Adrenal gland (tissue), 12 donors: ENCODE measurements around the gene ADGRL2. TPM values are rescaled to one million over a fixed set of nuclear protein-coding genes. Genes with fewer than 3 reads are reported as not detected.

ENCODE experiments used
- DNase-seq, 7 donors: peaks; one replicate each; pipeline ENCODE4 v3.0.0-alpha.2; 2019 to 2020
- H3K27ac ChIP-seq, 5 donors: fragments of 200-600 bp; sonication (generic) in 4 of 5; 1 replicate in 3 of 5; 2 replicates in 2 of 5; pipeline versions ENCODE4 v1.5.1 to v1.8.0; 2016 to 2020; ENCODE audit warnings: mild to moderate bottlenecking in 1 of 5
- H3K27me3 ChIP-seq: fragments of 200-600 bp; 2 replicates; pipeline ENCODE4 v1.8.0; 2021
- H3K36me3 ChIP-seq, 2 donors: fragments of 200-600 bp; replicated peaks in 1 of 2; 1 replicate in 1 of 2; 2 replicates in 1 of 2; pipeline versions ENCODE4 v1.5.1 to v1.8.0; 2018 to 2022
- H3K4me1 ChIP-seq, 2 donors: fragments of 200-600 bp; replicated peaks in 1 of 2; 1 replicate in 1 of 2; 2 replicates in 1 of 2; pipeline versions ENCODE4 v1.5.1 to v1.8.0; 2018 to 2021
- H3K4me3 ChIP-seq, 4 donors: fragments of 200-600 bp; sonication (generic) in 3 of 4; one replicate each; pipeline ENCODE4 v1.5.1; 2016 to 2018
- H3K9me3 ChIP-seq, 3 donors: fragments of 200-600 bp; sonication (generic) in 1 of 3; replicated peaks in 1 of 3; 1 replicate in 2 of 3; 2 replicates in 1 of 3; pipeline versions ENCODE4 v1.5.1 to v1.8.0; 2016 to 2021
- POLR2A ChIP-seq, 2 donors: fragments of 450-650 bp; IDR thresholded peaks; one replicate each; pipeline ENCODE4 v1.6.1; 2017; ENCODE audit warnings: antibody characterized with exemption in 2 of 2, mild to moderate bottlenecking in 2 of 2, moderate library complexity in 1 of 2
- WGBS, 4 donors: extraction: QIAGEN DNeasy Blood & Tissue Kit in 2 of 4; methylation state at CpG; one replicate each; pipeline versions ENCODE4 v1.1.5 to v1.1.7; 2013 to 2017; 5-methylcytosine and 5-hydroxymethylcytosine counted together
- intact Hi-C, 2 donors: fragments of 100-400 bp; cut with DNase I; formaldehyde crosslinking; loops; one replicate each; pipeline versions ENCODE4 v1.14.1 to v1.15.0; 2022 to 2023
- polyA plus RNA-seq, 3 donors: library from polyadenylated mRNA; stranded (reverse); fragments of 200-250 nt in 2 of 3; fragments of 350-450 nt in 1 of 3; fragmentation: Illumina TruSeq in 1 of 3; extraction: RNeasy Lipid Tissue Mini Kit (QIAGEN cat#74804) in 1 of 3; gene quantifications; one replicate each; pipeline ENCODE4 v1.2.3, GENCODE V29; 2013 to 2014
- total RNA-seq, 9 donors: library from RNA; depleted of rRNA in 4 of 9; stranded (reverse); fragments of >200 nt in 4 of 9; fragments of 120-200 nt in 1 of 9; fragmentation: NEBNext Ultra II Directional in 1 of 9; extraction: Animal tissue kit (Norgen Biotek cat#: 25700) in 1 of 9; gene quantifications; one replicate each; pipeline versions ENCODE4 v1.1.0 to v1.2.4, GENCODE V29; 2013 to 2023
- TF ChIP-seq, protein P1 (sequence below), 6 experiments: fragments of 450-650 bp in 4 of 6; fragments of 200-600 bp in 2 of 6; sonication (generic) in 1 of 6; IDR thresholded peaks; 1 replicate in 5 of 6; 2 replicates in 1 of 6; pipeline versions ENCODE4 v1.5.1 to v1.8.0; 2016 to 2021; ENCODE audit warnings: antibody characterized with exemption in 6 of 6, mild to moderate bottlenecking in 2 of 6, moderate library complexity in 1 of 6
- donor health status: healthy with polysubstance abuse.
- donor health status: Bipolar disorder and iron deficiency.
- donor health status: DM: yes; HTN: yes; CAD: no.
- donor health status: DM: no; HTN: no; CAD: no.
- donor health status: DM: no; HTN: no; CAD: no.
- donor health status: DM: yes; HTN: yes; CAD: no.

The ADGRL2 gene
- total and polyA plus RNA-seq, 12 donors, result 24.2 to 170 (median 58.9) TPM

DNA sequence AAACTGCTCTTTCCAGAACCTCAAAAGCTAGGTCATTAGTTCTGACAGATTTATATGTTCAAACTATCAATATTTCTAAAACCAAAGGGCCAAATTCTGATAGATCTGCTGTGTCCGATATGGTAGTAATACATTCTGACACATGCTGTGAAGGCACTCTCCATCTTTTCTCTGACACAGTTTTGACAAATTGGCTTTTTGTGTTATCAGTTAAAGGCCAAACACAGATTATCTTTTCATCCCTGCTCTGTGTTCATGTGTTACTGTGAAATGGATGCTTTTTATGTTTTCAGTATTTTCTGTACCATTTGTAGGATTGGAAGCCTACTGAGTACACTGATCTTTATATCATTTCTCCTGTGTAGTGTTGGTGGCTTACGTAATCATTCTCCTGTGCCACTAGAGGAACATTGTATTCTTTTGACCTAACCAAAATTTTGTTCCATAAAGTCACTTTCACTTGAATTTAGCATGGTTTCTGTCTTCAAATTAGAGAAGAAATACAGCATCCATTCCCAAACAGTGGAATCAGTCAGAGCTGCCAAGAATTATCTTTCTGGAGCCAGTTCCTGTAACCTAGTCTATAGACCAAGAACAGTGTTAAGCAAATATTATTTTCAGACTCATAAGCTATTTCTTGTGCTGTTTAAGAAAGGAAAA lies 137.2 kb downstream of the ADGRL2 start:
- H3K27ac ChIP-seq, result no peak overlapping the region
- H3K9me3 ChIP-seq, result no peaks in the 10 kb centered on the region
- 57 to 68% (median 65%) methylated on average over 2 of the region's 2 CpGs for WGBS, 4 donors
- TF ChIP-seq POLR2A (IDR thresholded peaks at IDR 0.05), result no peak
- TF ChIP-seq, protein P1, sequence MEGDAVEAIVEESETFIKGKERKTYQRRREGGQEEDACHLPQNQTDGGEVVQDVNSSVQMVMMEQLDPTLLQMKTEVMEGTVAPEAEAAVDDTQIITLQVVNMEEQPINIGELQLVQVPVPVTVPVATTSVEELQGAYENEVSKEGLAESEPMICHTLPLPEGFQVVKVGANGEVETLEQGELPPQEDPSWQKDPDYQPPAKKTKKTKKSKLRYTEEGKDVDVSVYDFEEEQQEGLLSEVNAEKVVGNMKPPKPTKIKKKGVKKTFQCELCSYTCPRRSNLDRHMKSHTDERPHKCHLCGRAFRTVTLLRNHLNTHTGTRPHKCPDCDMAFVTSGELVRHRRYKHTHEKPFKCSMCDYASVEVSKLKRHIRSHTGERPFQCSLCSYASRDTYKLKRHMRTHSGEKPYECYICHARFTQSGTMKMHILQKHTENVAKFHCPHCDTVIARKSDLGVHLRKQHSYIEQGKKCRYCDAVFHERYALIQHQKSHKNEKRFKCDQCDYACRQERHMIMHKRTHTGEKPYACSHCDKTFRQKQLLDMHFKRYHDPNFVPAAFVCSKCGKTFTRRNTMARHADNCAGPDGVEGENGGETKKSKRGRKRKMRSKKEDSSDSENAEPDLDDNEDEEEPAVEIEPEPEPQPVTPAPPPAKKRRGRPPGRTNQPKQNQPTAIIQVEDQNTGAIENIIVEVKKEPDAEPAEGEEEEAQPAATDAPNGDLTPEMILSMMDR (IDR thresholded peaks at IDR 0.05), result no peak
- intact Hi-C loops, result no loop called here
- no peaks in the 10 kb centered on the region for H3K36me3 ChIP-seq
- H3K4me3 ChIP-seq, result no peak overlapping the region
- peaks cover 0 to 8% of the 10 kb centered on the region in 2 donors for H3K4me1 ChIP-seq
- no peaks in the 10 kb centered on the region for H3K27me3 ChIP-seq
- DNase-seq, result no peak

DNA sequence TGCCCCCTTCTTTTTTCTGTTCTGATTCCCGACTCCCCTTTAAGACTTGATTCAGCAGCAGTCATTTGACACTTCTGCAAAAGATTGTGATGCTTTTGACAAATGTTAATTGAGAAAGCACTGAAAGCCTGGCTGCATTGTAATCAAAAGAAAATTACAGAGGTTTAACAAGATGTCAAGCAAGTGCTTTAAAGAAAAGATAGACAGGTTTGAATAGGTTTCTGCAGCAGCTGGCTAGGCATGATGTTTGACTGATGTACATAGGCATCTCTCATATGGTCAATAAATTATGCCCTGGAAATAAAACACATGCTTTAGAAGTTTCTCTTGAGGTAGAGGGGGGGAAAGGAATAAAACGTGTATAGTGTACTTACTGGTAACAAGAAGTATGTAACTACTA lies 147.8 kb downstream of the ADGRL2 start:
- Histone ChIP-seq H3K4me1 (peaks cover 0 to 29% of the 10 kb centered on the region in 2 donors), H3K27ac (no peak overlapping the region), H3K27me3 (no peaks in the 10 kb centered on the region), H3K36me3 (peaks cover 0 to 6% of the 10 kb centered on the region in 2 donors), H3K4me3 (no peak overlapping the region), H3K9me3 (no peaks in the 10 kb centered on the region)
- intact Hi-C loops, result no loop called here
- DNase-seq, result no peak
- WGBS, 4 donors, result 69 to 81% (median 76%) methylated on average over 2 of the region's 2 CpGs
- no peak for TF ChIP-seq POLR2A (IDR thresholded peaks at IDR 0.05)
- TF ChIP-seq, protein P1 (IDR thresholded peaks at IDR 0.05), result no peak

DNA sequence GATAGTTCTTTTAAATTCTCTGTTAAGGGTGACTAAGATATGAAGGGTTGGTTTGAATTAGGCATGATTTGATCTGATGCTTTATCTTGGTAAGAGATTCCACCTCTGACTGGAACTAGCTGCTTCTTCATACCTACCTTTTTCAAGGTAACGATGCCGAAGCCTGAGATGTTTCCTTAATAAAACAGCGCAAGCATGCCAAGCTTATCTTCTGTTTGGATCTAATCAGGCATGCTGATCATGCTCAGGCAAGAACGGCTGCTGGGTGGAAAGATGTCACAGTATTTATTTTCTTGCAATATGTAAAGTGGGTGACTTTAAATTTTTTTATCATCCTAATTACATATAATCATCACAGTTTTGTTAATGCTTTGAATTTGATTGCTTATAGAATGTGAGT lies 148.7 kb downstream of the ADGRL2 start:
- no peaks in the 10 kb centered on the region for H3K27me3 ChIP-seq
- peaks cover 0 to 6% of the 10 kb centered on the region in 2 donors for H3K36me3 ChIP-seq
- intact Hi-C loops, result no loop called here
- no peak overlapping the region for H3K4me3 ChIP-seq
- H3K4me1 ChIP-seq, result peaks cover 0 to 25% of the 10 kb centered on the region in 2 donors
- H3K9me3 ChIP-seq, result no peaks in the 10 kb centered on the region
- TF ChIP-seq POLR2A (IDR thresholded peaks at IDR 0.05), result no peak
- TF ChIP-seq, protein P1 (IDR thresholded peaks at IDR 0.05), result no peak
- H3K27ac ChIP-seq, result no peak overlapping the region
- peak in 1 of 7 donors; percentile 10 for DNase-seq
- 39 to 48% (median 43%) methylated on average over 4 of the region's 4 CpGs for WGBS, 4 donors

DNA sequence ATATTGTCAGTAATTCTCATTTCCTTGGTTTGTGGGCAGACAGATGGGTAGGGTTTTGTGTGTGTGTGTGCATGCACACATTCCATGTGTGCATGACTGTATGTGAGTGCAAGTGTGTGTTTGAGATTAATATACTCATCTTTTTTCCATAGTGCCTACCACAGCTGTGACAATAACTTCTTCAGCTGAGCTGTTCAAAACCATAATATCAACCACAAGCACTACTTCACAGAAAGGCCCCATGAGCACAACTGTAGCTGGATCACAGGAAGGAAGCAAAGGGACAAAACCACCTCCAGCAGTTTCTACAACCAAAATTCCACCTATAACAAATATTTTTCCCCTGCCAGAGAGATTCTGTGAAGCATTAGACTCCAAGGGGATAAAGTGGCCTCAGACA lies 149.3 kb downstream of the ADGRL2 start:
- Histone ChIP-seq H3K27me3 (no peaks in the 10 kb centered on the region), H3K36me3 (peaks cover 0 to 6% of the 10 kb centered on the region in 2 donors), H3K4me1 (peaks cover 0 to 20% of the 10 kb centered on the region in 2 donors), H3K27ac (no peak overlapping the region), H3K9me3 (no peaks in the 10 kb centered on the region), H3K4me3 (no peak overlapping the region)
- no peak for TF ChIP-seq POLR2A (IDR thresholded peaks at IDR 0.05)
- TF ChIP-seq, protein P1 (IDR thresholded peaks at IDR 0.05), result no peak
- intact Hi-C loops, result no loop called here
- no peak for DNase-seq
